Activated T-helper 9 cell treated with anti-CD3 and anti-CD28 coated beads, Interleukin-2, amount 50 U/mL, for 16 hours (primary cell): Measurements from ENCODE around the gene SERINC5.

Source experiments
- DNase-seq: peaks from one replicate; pipeline ENCODE4 v3.0.0-alpha.2; 2020; ENCODE audit warnings: low read depth

The SERINC5 gene

GRCh38 chr5:80067016-80067415 lies 188.8 kb downstream of the SERINC5 start:
- no peak for DNase-seq

GRCh38 chr5:80064124-80064523 lies 191.7 kb downstream of the SERINC5 start:
- DNase-seq = no peak
